ENCODE data around the gene HIVEP3.

- TF ChIP-seq CTCF (IDR thresholded peaks at IDR 0.05), result no peak
- TF ChIP-seq POLR2A (IDR thresholded peaks at IDR 0.05), result no peak
Observed at GRCh38 chr1:41936107-41936506, 17.4 kb upstream of the HIVEP3 start.

Data from esophagus squamous epithelium (tissue), 4 donors.